Measurements from ENCODE around the gene MMAA. TPM values are rescaled to one million over a fixed set of nuclear protein-coding genes. Genes with fewer than 3 reads are reported as not detected.

The MMAA gene
- total and polyA plus RNA-seq, 2 experiments from 2014 or later, result 4.9 to 5.9 TPM

- TF ChIP-seq POLR2AphosphoS5 (IDR thresholded peaks at IDR 0.05; ENCODE audit: low read depth) (no peak), NANOG (IDR thresholded peaks at IDR 0.05; ENCODE audit: borderline replicate concordance) (no peak), STAT1 (IDR thresholded peaks at IDR 0.05; ENCODE audit: unreplicated experiment) (no peak)
Measured at GRCh38 chr4:145623831-145624230, 4.6 kb downstream of the MMAA start (continued).

DNA sequence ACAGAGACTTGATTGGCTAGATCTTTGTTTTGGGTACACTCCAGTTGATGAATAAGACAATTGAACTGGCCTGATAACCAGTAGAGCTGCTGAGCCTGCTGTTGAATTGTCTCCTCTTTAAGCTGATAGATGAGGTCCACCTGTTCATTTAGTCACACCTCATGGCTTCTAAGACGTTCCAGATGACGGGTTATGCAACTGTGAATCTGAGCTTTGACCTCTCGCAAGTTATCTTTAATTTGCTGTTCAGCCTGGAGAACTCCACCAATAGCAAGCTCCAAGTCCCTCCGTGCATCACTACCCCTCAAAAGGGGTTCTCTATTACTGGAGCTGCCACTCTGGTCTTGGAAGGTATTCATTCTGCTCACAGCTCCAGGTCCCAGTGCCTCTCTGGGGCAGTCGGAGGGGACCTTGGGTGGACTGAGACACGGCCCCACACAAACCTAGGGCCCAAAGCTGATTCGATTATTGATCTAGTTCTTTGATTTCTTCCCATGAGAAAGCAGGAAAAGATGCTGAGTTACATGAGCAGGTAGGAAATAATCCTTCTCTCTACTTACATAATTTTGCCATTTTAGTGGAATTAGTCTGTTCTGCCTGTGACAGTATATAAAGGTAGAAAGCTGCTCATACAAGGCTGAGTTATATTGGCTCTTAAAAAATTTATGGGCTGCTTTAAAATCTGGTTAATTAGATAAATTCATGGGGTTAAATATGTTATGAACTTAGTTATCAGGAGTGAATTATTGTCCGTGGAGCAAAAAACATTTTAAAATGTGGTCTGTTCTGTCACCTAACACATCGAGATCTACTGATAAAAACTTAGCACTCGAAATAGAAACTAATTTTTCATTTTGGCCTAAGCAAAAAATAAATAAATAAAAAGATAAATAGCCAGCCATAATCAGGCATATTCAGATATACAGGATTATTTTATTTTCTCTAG is 6.8 kb downstream of the MMAA start:
- Histone ChIP-seq H3K9me2 (ENCODE audit: insufficient read depth) (peaks cover 11% of the 10 kb centered on the region; the same call in 1 of the 2 replicates), H3K27ac (ENCODE audit: low read depth) (no peak overlapping the region), H3K27me3 (ENCODE audit: insufficient read depth) (no peaks in the 10 kb centered on the region), H4K20me1 (replicated peaks; ENCODE audit: insufficient read depth) (no peaks in the 10 kb centered on the region), H3K4me3 (no peak overlapping the region), H3F3A (replicated peaks; ENCODE audit: low read depth) (no peaks in the 10 kb centered on the region), H3K79me2 (replicated peaks; ENCODE audit: insufficient read depth) (no peaks in the 10 kb centered on the region), H3K4me1 (ENCODE audit: insufficient read depth) (peaks cover 2% of the 10 kb centered on the region; the same call in 1 of the 2 replicates), H3K36me3 (ENCODE audit: insufficient read depth) (no peaks in the 10 kb centered on the region; the same call in 1 of the 2 replicates), H2AFZ (no peak overlapping the region), H3K4me2 (no peak overlapping the region)
- peaks cover 19% of the 10 kb centered on the region for H3K36me3 Mint-ChIP-seq (ENCODE audit: low read depth)
- H3K4me1 Mint-ChIP-seq, result peaks cover 12% of the 10 kb centered on the region
- no peak for TF ChIP-seq CREB1 (CRISPR knock-in tag; IDR thresholded peaks at IDR 0.05; ENCODE audit: low read depth)
- TF ChIP-seq, protein P1, sequence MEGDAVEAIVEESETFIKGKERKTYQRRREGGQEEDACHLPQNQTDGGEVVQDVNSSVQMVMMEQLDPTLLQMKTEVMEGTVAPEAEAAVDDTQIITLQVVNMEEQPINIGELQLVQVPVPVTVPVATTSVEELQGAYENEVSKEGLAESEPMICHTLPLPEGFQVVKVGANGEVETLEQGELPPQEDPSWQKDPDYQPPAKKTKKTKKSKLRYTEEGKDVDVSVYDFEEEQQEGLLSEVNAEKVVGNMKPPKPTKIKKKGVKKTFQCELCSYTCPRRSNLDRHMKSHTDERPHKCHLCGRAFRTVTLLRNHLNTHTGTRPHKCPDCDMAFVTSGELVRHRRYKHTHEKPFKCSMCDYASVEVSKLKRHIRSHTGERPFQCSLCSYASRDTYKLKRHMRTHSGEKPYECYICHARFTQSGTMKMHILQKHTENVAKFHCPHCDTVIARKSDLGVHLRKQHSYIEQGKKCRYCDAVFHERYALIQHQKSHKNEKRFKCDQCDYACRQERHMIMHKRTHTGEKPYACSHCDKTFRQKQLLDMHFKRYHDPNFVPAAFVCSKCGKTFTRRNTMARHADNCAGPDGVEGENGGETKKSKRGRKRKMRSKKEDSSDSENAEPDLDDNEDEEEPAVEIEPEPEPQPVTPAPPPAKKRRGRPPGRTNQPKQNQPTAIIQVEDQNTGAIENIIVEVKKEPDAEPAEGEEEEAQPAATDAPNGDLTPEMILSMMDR (conservative IDR thresholded peaks at IDR 0.05; ENCODE audit: low read depth in 2 of 2), result no peak
- TF ChIP-seq, protein P2, sequence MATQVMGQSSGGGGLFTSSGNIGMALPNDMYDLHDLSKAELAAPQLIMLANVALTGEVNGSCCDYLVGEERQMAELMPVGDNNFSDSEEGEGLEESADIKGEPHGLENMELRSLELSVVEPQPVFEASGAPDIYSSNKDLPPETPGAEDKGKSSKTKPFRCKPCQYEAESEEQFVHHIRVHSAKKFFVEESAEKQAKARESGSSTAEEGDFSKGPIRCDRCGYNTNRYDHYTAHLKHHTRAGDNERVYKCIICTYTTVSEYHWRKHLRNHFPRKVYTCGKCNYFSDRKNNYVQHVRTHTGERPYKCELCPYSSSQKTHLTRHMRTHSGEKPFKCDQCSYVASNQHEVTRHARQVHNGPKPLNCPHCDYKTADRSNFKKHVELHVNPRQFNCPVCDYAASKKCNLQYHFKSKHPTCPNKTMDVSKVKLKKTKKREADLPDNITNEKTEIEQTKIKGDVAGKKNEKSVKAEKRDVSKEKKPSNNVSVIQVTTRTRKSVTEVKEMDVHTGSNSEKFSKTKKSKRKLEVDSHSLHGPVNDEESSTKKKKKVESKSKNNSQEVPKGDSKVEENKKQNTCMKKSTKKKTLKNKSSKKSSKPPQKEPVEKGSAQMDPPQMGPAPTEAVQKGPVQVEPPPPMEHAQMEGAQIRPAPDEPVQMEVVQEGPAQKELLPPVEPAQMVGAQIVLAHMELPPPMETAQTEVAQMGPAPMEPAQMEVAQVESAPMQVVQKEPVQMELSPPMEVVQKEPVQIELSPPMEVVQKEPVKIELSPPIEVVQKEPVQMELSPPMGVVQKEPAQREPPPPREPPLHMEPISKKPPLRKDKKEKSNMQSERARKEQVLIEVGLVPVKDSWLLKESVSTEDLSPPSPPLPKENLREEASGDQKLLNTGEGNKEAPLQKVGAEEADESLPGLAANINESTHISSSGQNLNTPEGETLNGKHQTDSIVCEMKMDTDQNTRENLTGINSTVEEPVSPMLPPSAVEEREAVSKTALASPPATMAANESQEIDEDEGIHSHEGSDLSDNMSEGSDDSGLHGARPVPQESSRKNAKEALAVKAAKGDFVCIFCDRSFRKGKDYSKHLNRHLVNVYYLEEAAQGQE (IDR thresholded peaks at IDR 0.05; ENCODE audit: unreplicated experiment), result no peak
- TF ChIP-seq STAT1 (IDR thresholded peaks at IDR 0.05; ENCODE audit: unreplicated experiment), result no peak
- TF ChIP-seq JUNB (IDR thresholded peaks at IDR 0.05; ENCODE audit: unreplicated experiment), result no peak
- no peak for TF ChIP-seq EZH2 (IDR thresholded peaks at IDR 0.05; ENCODE audit: low read depth, unreplicated experiment)
- no peak for TF ChIP-seq EZH2phosphoT487 (IDR thresholded peaks at IDR 0.05; ENCODE audit: unreplicated experiment)
- no peak for TF ChIP-seq ETS1 (IDR thresholded peaks at IDR 0.05)
- TF ChIP-seq POLR2AphosphoS5 (IDR thresholded peaks at IDR 0.05; ENCODE audit: low read depth), result no peak
- H3K27ac Mint-ChIP-seq, result no peak overlapping the region
- no peak overlapping the region for H3K4me3 Mint-ChIP-seq
- no peaks in the 10 kb centered on the region for H3K27me3 Mint-ChIP-seq (ENCODE audit: insufficient read depth, low read depth, poor library complexity)
- H3K9me3 Mint-ChIP-seq, result peaks cover 10% of the 10 kb centered on the region
- ATAC-seq (no peak), DNase-seq (ENCODE audit: low spot score) (no peak)

Data from GM23338 (cell line).